Esophagus muscularis mucosa (tissue), 4 donors: Measurements from ENCODE around the gene UPF3A. TPM values are rescaled to one million over a fixed set of nuclear protein-coding genes. Genes with fewer than 3 reads are reported as not detected.

Source experiments
- DNase-seq: peaks from one replicate; pipeline ENCODE4 v3.0.0-alpha.2; 2017; ENCODE audit errors: extremely low spot score
- H3K27ac ChIP-seq, 4 donors: fragments of 200-600 bp; sonication (generic); replicated peaks in 1 of 4; 1 replicate in 3 of 4; 2 replicates in 1 of 4; pipeline ENCODE4 v1.5.1; 2016 to 2019; ENCODE audit warnings: mild to moderate bottlenecking in 1 of 4
- H3K27me3 ChIP-seq, 4 donors: fragments of 200-600 bp; sonication (generic); one replicate each; pipeline versions ENCODE4 v1.5.1 to v1.6.0; 2016 to 2019
- H3K36me3 ChIP-seq, 4 donors: fragments of 200-600 bp; sonication (generic); one replicate each; pipeline ENCODE4 v1.5.1; 2016 to 2019
- H3K4me1 ChIP-seq, 4 donors: fragments of 200-600 bp; sonication (generic); one replicate each; pipeline ENCODE4 v1.5.1; 2016 to 2019
- H3K4me3 ChIP-seq, 4 donors: fragments of 200-600 bp; sonication (generic); 1 replicate in 2 of 4; 2 replicates in 2 of 4; pipeline ENCODE4 v1.5.1; 2016 to 2019; ENCODE audit warnings: mild to moderate bottlenecking in 4 of 4, moderate library complexity in 1 of 4
- H3K9me3 ChIP-seq, 4 donors: fragments of 200-600 bp; sonication (generic); 1 replicate in 3 of 4; 2 replicates in 1 of 4; pipeline ENCODE4 v1.5.1; 2016 to 2019
- CTCF ChIP-seq, 3 experiments: fragments of 200-600 bp in 2 of 3; fragments of 450-650 bp in 1 of 3; sonication (generic) in 2 of 3; IDR thresholded peaks; one replicate each; pipeline ENCODE4 v1.5.1; 2017 to 2019; ENCODE audit warnings: antibody characterized with exemption in 3 of 3, mild to moderate bottlenecking in 2 of 3, moderate library complexity in 1 of 3
- EP300 ChIP-seq: sonication (generic); formaldehyde crosslinking; IDR thresholded peaks from one replicate; pipeline ENCODE4 v1.6.1; 2017; ENCODE audit warnings: antibody characterized with exemption
- POLR2A ChIP-seq: fragments of 450-650 bp; IDR thresholded peaks from one replicate; pipeline ENCODE4 v1.6.1; 2017; ENCODE audit warnings: antibody characterized with exemption, moderate library complexity, mild to moderate bottlenecking, low read depth
- POLR2AphosphoS5 ChIP-seq, 2 donors: sonication (generic); formaldehyde crosslinking; IDR thresholded peaks; one replicate each; pipeline ENCODE4 v1.6.1; 2017; ENCODE audit warnings: antibody characterized with exemption in 2 of 2
- WGBS: methylation state at CpG from one replicate; pipeline ENCODE4 v1.1.5; 2018; 5-methylcytosine and 5-hydroxymethylcytosine counted together
- intact Hi-C: fragments of 100-400 bp; cut with DNase I; formaldehyde crosslinking; loops from one replicate; pipeline ENCODE4 v1.15.1; 2023
- total RNA-seq, 4 donors: library from RNA; depleted of rRNA; stranded (reverse); fragments of >200 nt; gene quantifications; one replicate each; pipeline versions ENCODE4 v1.1.0 to v1.2.1, GENCODE V29; 2016

UPF3A gene
- total RNA-seq, 4 donors from 2014 or later, result 25.2 to 43.2 (median 35.6) TPM

GRCh38 chr13:114236227-114236626 is 45.2 kb upstream of the UPF3A start:
- no peaks in the 10 kb centered on the region for H3K27me3 ChIP-seq
- TF ChIP-seq CTCF (IDR thresholded peaks at IDR 0.05), result no peak
- no peak for TF ChIP-seq POLR2AphosphoS5 (IDR thresholded peaks at IDR 0.05)
- H3K27ac ChIP-seq, result peak overlapping the region in 3 of 4 donors; percentile 84 to 89 (median 88)
- DNase-seq, result no peak
- peaks cover 43 to 47% (median 45%) of the 10 kb centered on the region in 4 donors for H3K36me3 ChIP-seq
- H3K9me3 ChIP-seq, result no peaks in the 10 kb centered on the region
- H3K4me1 ChIP-seq, result peaks cover 13 to 19% (median 17%) of the 10 kb centered on the region in 4 donors
- WGBS, result 60% methylated on average over 4 of the region's 4 CpGs
- peak overlapping the region; percentile 92 to 96 (median 93) for H3K4me3 ChIP-seq
- intact Hi-C loops, result no loop called here

- Histone ChIP-seq H3K4me3 (no peak overlapping the region), H3K36me3 (peaks cover 57 to 60% (median 59%) of the 10 kb centered on the region in 4 donors), H3K27me3 (no peaks in the 10 kb centered on the region), H3K27ac (no peak overlapping the region), H3K4me1 (peaks cover 13 to 19% (median 17%) of the 10 kb centered on the region in 4 donors), H3K9me3 (no peaks in the 10 kb centered on the region)
- DNase-seq, result no peak
- WGBS, result 87% methylated on average over 7 of the region's 7 CpGs
- no peak for TF ChIP-seq POLR2A
- TF ChIP-seq POLR2AphosphoS5 (IDR thresholded peaks at IDR 0.05), result no peak
- TF ChIP-seq CTCF (IDR thresholded peaks at IDR 0.05), result no peak
- no peak for TF ChIP-seq EP300
- intact Hi-C loops, result no loop called here
Observed at GRCh38 chr13:114237415-114238112, 43.8 kb upstream of the UPF3A start.

GRCh38 chr13:114241918-114242317 is 39.5 kb upstream of the UPF3A start:
- peaks cover 91 to 100% (median 95%) of the 10 kb centered on the region in 4 donors for H3K36me3 ChIP-seq
- intact Hi-C loops, result no loop called here
- no peak for DNase-seq

GRCh38 chr13:114243971-114244370 is 37.4 kb upstream of the UPF3A start:
- H3K4me3 ChIP-seq, result no peak overlapping the region
- no peak overlapping the region for H3K27ac ChIP-seq
- TF ChIP-seq POLR2A (no peak), POLR2AphosphoS5 (IDR thresholded peaks at IDR 0.05) (no peak), CTCF (IDR thresholded peaks at IDR 0.05) (no peak), EP300 (no peak)
- no peaks in the 10 kb centered on the region for H3K9me3 ChIP-seq
- peaks cover 86 to 100% (median 95%) of the 10 kb centered on the region in 4 donors for H3K36me3 ChIP-seq
- no peaks in the 10 kb centered on the region for H3K4me1 ChIP-seq
- 94% methylated on average over 3 of the region's 3 CpGs for WGBS
- DNase-seq, result no peak
- intact Hi-C loops, result no loop called here
- no peaks in the 10 kb centered on the region for H3K27me3 ChIP-seq

More at GRCh38 chr13:114241918-114242317, 39.5 kb upstream of the UPF3A start:
- no peaks in the 10 kb centered on the region for H3K9me3 ChIP-seq
- no peaks in the 10 kb centered on the region for H3K27me3 ChIP-seq
- no peak for TF ChIP-seq CTCF (IDR thresholded peaks at IDR 0.05)
- TF ChIP-seq EP300, result no peak
- TF ChIP-seq POLR2AphosphoS5 (IDR thresholded peaks at IDR 0.05), result no peak
- no peak for TF ChIP-seq POLR2A
- H3K4me3 ChIP-seq, result no peak overlapping the region
- no peaks in the 10 kb centered on the region for H3K4me1 ChIP-seq
- H3K27ac ChIP-seq, result no peak overlapping the region
- 92% methylated on average over 6 of the region's 6 CpGs for WGBS

GRCh38 chr13:114244637-114245036 is 36.8 kb upstream of the UPF3A start:
- no peaks in the 10 kb centered on the region for H3K9me3 ChIP-seq
- intact Hi-C loops, result no loop called here
- WGBS, result 87% methylated on average over 5 of the region's 5 CpGs
- no peak overlapping the region for H3K4me3 ChIP-seq
- no peaks in the 10 kb centered on the region for H3K4me1 ChIP-seq
- DNase-seq, result no peak
- no peak overlapping the region for H3K27ac ChIP-seq
- peaks cover 86 to 100% (median 95%) of the 10 kb centered on the region in 4 donors for H3K36me3 ChIP-seq
- TF ChIP-seq POLR2A (no peak), POLR2AphosphoS5 (IDR thresholded peaks at IDR 0.05) (no peak), CTCF (IDR thresholded peaks at IDR 0.05) (no peak), EP300 (no peak)
- H3K27me3 ChIP-seq, result no peaks in the 10 kb centered on the region
